Stomach (tissue), 4 donors: ENCODE data around the gene FURIN.

Experiments used
- CTCF ChIP-seq, 7 experiments: fragments of 450-650 bp in 4 of 7; fragments of 200-600 bp in 3 of 7; sonication (generic) in 3 of 7; IDR thresholded peaks; one replicate each; pipeline ENCODE4 v1.5.1; 2016 to 2019; ENCODE audit warnings: antibody characterized with exemption in 7 of 7, control low read depth in 2 of 7, mild to moderate bottlenecking in 1 of 7
- POLR2A ChIP-seq, 4 donors: fragments of 450-650 bp; IDR thresholded peaks; one replicate each; pipeline ENCODE4 v1.6.1; 2016; ENCODE audit warnings: antibody characterized with exemption in 4 of 4, control low read depth in 2 of 4, mild to moderate bottlenecking in 1 of 4, moderate library complexity in 1 of 4
- POLR2AphosphoS5 ChIP-seq, 3 donors: sonication (generic); formaldehyde crosslinking; IDR thresholded peaks; one replicate each; pipeline ENCODE4 v1.6.1; 2016; ENCODE audit warnings: antibody characterized with exemption in 3 of 3

- no peak for TF ChIP-seq POLR2A (IDR thresholded peaks at IDR 0.05)
- no peak for TF ChIP-seq CTCF (IDR thresholded peaks at IDR 0.05)
- peak in 2 of 3 donors; percentile 9 to 56 for TF ChIP-seq POLR2AphosphoS5 (IDR thresholded peaks at IDR 0.05)
These were observed 4.2 kb downstream of the FURIN start for GRCh38 chr15:90872486-90873184.
